NCI-H1048 (cell line): ENCODE data around the gene MAGEB1.

ENCODE experiments used
- DNase-seq: peaks from one replicate; lab custom pipeline; 2025; lab: John Stamatoyannopoulos, UW

MAGEB1 gene

GRCh38 chrX:30296408-30297254, 49.7 kb downstream of the MAGEB1 start:
- DNase-seq, result no peak

DNA sequence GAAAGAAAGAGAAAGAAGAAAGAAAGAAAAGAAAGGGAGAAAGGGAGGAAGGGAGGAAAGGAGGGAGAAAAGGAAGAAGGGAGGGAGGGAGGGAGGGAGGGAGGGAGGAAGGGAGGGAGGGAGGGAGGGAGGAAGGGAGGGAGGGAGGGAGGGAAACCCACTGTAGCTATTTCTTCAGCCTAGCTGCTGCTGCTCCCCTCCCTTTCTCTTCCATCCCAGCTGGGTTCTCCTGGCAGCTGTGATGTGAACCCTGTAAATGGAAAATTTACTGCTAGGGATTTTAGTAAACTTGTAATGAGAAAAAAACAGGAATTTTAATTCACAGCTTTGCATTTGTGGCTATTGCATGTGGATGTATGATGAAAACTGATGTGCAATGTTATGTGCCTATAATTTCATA, 54.3 kb downstream of the MAGEB1 start:
- no peak for DNase-seq
